HepG2 (cell line): ENCODE data around the gene RAB36.

Experiments
- NFIC ChIP-seq: IDR thresholded peaks from 2 replicates; pipeline ENCODE4 v1.6.1; 2012; ENCODE audit warnings: mild to moderate bottlenecking, low read length, inconsistent platforms
- NR2C2 ChIP-seq: sonication (generic); formaldehyde crosslinking; IDR thresholded peaks from 2 replicates; pipeline ENCODE4 v1.4.0; 2020; ENCODE audit warnings: missing genetic modification reagents, mild to moderate bottlenecking, moderate library complexity, borderline replicate concordance
- PTBP1 ChIP-seq: fragments of 200-400 bp; formaldehyde crosslinking; IDR thresholded peaks from 2 replicates; pipeline ENCODE4 v1.6.1; 2018; ENCODE audit warnings: low read length, low read depth; ENCODE audit not compliant: poor library complexity, severe bottlenecking
- RAD21 ChIP-seq: fragments of 450-650 bp; formaldehyde crosslinking; IDR thresholded peaks from 2 replicates; pipeline ENCODE4 v1.5.0; 2020; ENCODE audit warnings: mild to moderate bottlenecking
- RBAK ChIP-seq: sonication (generic); formaldehyde crosslinking; IDR thresholded peaks from 2 replicates; pipeline ENCODE4 v1.5.1; 2020; ENCODE audit warnings: mild to moderate bottlenecking, missing genetic modification reagents
- ZNF224 ChIP-seq: sonication (generic); formaldehyde crosslinking; IDR thresholded peaks from 2 replicates; pipeline ENCODE4 v1.5.0; 2020; ENCODE audit warnings: mild to moderate bottlenecking, missing genetic modification reagents
- ZNF331 ChIP-seq: sonication (generic); formaldehyde crosslinking; IDR thresholded peaks from 2 replicates; pipeline ENCODE4 v1.4.0; 2020; ENCODE audit warnings: missing genetic modification reagents
- ZNF354B ChIP-seq: sonication (generic); formaldehyde crosslinking; IDR thresholded peaks from 2 replicates; pipeline ENCODE4 v1.8.0; 2022; ENCODE audit warnings: mild to moderate bottlenecking, missing genetic modification reagents
- ZNF780A ChIP-seq: sonication (generic); formaldehyde crosslinking; IDR thresholded peaks from 2 replicates; pipeline ENCODE4 v1.8.0; 2022; ENCODE audit warnings: mild to moderate bottlenecking, missing genetic modification reagents, moderate library complexity
- ZSCAN20 ChIP-seq: sonication (generic); formaldehyde crosslinking; IDR thresholded peaks from 2 replicates; pipeline ENCODE4 v1.4.0; 2020; ENCODE audit warnings: missing genetic modification reagents, mild to moderate bottlenecking, borderline replicate concordance
- TF ChIP-seq, protein P1 (sequence below): sonication (generic); formaldehyde crosslinking; IDR thresholded peaks from 2 replicates; pipeline ENCODE4 v1.8.1; 2023; ENCODE audit warnings: mild to moderate bottlenecking, inconsistent platforms, moderate library complexity, missing genetic modification reagents, borderline replicate concordance
- TF ChIP-seq, protein P2 (sequence below): sonication (generic); formaldehyde crosslinking; IDR thresholded peaks from 2 replicates; pipeline ENCODE4 v1.5.0; 2020; ENCODE audit warnings: mild to moderate bottlenecking, missing genetic modification reagents, moderate library complexity
- TF ChIP-seq, protein P3 (sequence below): sonication (generic); formaldehyde crosslinking; conservative IDR thresholded peaks from 2 replicates; pipeline ENCODE4 v1.4.0; 2020; ENCODE audit warnings: missing genetic modification reagents

DNA sequence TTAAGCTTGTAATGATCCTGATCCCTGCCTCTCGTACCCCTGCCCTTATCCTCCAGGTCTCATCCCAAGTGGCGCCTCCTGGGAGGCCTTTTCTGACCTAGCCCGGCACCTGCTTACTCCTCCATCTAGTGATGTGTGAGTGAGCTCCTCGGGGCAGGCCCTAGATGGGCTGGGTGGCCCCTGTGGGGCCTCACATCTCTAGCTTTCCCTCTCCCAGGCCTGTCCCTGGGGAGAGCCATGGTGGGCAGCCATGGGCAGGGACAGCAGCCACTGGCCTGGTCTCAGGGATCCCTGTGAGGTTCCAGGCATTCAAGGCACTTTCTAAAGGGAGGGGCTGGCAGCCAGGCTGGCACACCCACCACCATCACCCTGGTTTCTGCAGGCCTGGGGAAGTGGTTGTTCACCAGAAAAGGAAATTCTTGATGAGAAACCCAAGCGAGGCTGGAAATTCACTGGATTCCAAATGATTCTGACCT is 47.0 kb upstream of the RAB36 start:
- TF ChIP-seq, protein P1, sequence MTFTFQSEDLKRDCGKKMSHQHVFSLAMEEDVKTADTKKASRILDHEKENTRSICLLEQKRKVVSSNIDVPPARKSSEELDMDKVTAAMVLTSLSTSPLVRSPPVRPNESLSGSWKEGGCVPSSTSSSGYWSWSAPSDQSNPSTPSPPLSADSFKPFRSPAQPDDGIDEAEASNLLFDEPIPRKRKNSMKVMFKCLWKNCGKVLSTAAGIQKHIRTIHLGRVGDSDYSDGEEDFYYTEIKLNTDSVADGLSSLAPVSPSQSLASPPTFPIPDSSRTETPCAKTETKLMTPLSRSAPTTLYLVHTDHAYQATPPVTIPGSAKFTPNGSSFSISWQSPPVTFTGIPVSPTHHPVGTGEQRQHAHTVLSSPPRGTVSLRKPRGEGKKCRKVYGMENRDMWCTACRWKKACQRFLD (CRISPR knock-in tag): no peak
- TF ChIP-seq, protein P2, sequence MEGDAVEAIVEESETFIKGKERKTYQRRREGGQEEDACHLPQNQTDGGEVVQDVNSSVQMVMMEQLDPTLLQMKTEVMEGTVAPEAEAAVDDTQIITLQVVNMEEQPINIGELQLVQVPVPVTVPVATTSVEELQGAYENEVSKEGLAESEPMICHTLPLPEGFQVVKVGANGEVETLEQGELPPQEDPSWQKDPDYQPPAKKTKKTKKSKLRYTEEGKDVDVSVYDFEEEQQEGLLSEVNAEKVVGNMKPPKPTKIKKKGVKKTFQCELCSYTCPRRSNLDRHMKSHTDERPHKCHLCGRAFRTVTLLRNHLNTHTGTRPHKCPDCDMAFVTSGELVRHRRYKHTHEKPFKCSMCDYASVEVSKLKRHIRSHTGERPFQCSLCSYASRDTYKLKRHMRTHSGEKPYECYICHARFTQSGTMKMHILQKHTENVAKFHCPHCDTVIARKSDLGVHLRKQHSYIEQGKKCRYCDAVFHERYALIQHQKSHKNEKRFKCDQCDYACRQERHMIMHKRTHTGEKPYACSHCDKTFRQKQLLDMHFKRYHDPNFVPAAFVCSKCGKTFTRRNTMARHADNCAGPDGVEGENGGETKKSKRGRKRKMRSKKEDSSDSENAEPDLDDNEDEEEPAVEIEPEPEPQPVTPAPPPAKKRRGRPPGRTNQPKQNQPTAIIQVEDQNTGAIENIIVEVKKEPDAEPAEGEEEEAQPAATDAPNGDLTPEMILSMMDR (CRISPR knock-in tag): no peak
- TF ChIP-seq PTBP1: no peak
- no peak for TF ChIP-seq ZNF354B
- TF ChIP-seq, protein P3, sequence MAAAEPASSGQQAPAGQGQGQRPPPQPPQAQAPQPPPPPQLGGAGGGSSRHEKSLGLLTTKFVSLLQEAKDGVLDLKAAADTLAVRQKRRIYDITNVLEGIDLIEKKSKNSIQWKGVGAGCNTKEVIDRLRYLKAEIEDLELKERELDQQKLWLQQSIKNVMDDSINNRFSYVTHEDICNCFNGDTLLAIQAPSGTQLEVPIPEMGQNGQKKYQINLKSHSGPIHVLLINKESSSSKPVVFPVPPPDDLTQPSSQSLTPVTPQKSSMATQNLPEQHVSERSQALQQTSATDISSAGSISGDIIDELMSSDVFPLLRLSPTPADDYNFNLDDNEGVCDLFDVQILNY (CRISPR knock-in tag): no peak
- no peak for TF ChIP-seq ZNF331 (CRISPR knock-in tag)
- TF ChIP-seq ZNF224 (CRISPR knock-in tag): no peak
- TF ChIP-seq ZNF780A (CRISPR knock-in tag): no peak
- TF ChIP-seq NFIC: no peak
- TF ChIP-seq RBAK: no peak
- TF ChIP-seq ZSCAN20 (CRISPR knock-in tag): no peak
- TF ChIP-seq RAD21: no peak
- TF ChIP-seq NR2C2 (CRISPR knock-in tag): no peak
